Measurements from ENCODE around the gene SNX33.

SNX33 gene

GRCh38 chr15:75656813-75657212 lies 9.1 kb downstream of the SNX33 start:
- no peak for ATAC-seq
- TF ChIP-seq, protein P1, sequence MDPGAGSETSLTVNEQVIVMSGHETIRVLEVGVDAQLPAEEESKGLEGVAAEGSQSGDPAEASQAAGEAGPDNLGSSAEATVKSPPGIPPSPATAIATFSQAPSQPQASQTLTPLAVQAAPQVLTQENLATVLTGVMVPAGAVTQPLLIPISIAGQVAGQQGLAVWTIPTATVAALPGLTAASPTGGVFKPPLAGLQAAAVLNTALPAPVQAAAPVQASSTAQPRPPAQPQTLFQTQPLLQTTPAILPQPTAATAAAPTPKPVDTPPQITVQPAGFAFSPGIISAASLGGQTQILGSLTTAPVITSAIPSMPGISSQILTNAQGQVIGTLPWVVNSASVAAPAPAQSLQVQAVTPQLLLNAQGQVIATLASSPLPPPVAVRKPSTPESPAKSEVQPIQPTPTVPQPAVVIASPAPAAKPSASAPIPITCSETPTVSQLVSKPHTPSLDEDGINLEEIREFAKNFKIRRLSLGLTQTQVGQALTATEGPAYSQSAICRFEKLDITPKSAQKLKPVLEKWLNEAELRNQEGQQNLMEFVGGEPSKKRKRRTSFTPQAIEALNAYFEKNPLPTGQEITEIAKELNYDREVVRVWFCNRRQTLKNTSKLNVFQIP (CRISPR knock-in tag; IDR thresholded peaks at IDR 0.05; ENCODE audit: borderline replicate concordance, low read depth), result no peak
- TF ChIP-seq ZNF70 (CRISPR knock-in tag; IDR thresholded peaks at IDR 0.05) (no peak), ISL1 (CRISPR knock-in tag; IDR thresholded peaks at IDR 0.05) (no peak), ZNF8 (CRISPR knock-in tag; IDR thresholded peaks at IDR 0.05) (no peak), BACH2 (CRISPR knock-in tag; IDR thresholded peaks at IDR 0.05; ENCODE audit: borderline replicate concordance) (no peak), ZC3H10 (CRISPR knock-in tag; IDR thresholded peaks at IDR 0.05) (no peak), PPARA (CRISPR knock-in tag; IDR thresholded peaks at IDR 0.05; ENCODE audit: borderline replicate concordance) (no peak)

- TF ChIP-seq ZNF8 (CRISPR knock-in tag; IDR thresholded peaks at IDR 0.05) (no peak), ISL1 (CRISPR knock-in tag; IDR thresholded peaks at IDR 0.05) (no peak), ZFP3 (CRISPR knock-in tag; IDR thresholded peaks at IDR 0.05) (no peak), GLIS3 (CRISPR knock-in tag; IDR thresholded peaks at IDR 0.05) (no peak), CSDC2 (CRISPR knock-in tag; IDR thresholded peaks at IDR 0.05) (no peak), ZNF70 (CRISPR knock-in tag; IDR thresholded peaks at IDR 0.05) (no peak), RARB (CRISPR knock-in tag; IDR thresholded peaks at IDR 0.05) (no peak), OSR1 (CRISPR knock-in tag; IDR thresholded peaks at IDR 0.05) (no peak), PATZ1 (CRISPR knock-in tag; IDR thresholded peaks at IDR 0.05; ENCODE audit: borderline replicate concordance) (no peak), ZFP30 (CRISPR knock-in tag; IDR thresholded peaks at IDR 0.05) (no peak), TOX (CRISPR knock-in tag; IDR thresholded peaks at IDR 0.05; ENCODE audit: borderline replicate concordance) (no peak), ZC3H10 (CRISPR knock-in tag; IDR thresholded peaks at IDR 0.05) (no peak), PPARA (CRISPR knock-in tag; IDR thresholded peaks at IDR 0.05; ENCODE audit: borderline replicate concordance) (no peak)
- TF ChIP-seq, protein P2, sequence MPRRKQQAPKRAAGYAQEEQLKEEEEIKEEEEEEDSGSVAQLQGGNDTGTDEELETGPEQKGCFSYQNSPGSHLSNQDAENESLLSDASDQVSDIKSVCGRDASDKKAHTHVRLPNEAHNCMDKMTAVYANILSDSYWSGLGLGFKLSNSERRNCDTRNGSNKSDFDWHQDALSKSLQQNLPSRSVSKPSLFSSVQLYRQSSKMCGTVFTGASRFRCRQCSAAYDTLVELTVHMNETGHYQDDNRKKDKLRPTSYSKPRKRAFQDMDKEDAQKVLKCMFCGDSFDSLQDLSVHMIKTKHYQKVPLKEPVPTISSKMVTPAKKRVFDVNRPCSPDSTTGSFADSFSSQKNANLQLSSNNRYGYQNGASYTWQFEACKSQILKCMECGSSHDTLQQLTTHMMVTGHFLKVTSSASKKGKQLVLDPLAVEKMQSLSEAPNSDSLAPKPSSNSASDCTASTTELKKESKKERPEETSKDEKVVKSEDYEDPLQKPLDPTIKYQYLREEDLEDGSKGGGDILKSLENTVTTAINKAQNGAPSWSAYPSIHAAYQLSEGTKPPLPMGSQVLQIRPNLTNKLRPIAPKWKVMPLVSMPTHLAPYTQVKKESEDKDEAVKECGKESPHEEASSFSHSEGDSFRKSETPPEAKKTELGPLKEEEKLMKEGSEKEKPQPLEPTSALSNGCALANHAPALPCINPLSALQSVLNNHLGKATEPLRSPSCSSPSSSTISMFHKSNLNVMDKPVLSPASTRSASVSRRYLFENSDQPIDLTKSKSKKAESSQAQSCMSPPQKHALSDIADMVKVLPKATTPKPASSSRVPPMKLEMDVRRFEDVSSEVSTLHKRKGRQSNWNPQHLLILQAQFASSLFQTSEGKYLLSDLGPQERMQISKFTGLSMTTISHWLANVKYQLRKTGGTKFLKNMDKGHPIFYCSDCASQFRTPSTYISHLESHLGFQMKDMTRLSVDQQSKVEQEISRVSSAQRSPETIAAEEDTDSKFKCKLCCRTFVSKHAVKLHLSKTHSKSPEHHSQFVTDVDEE (CRISPR knock-in tag; IDR thresholded peaks at IDR 0.05), result no peak
- TF ChIP-seq, protein P1 (CRISPR knock-in tag; IDR thresholded peaks at IDR 0.05; ENCODE audit: borderline replicate concordance, low read depth), result no peak
- ATAC-seq, result no peak
These were observed 11.5 kb downstream of the SNX33 start for GRCh38 chr15:75659141-75659771.

- ATAC-seq, result no peak; the same call in 2 of the 3 replicates
- TF ChIP-seq GLIS3 (CRISPR knock-in tag; IDR thresholded peaks at IDR 0.05) (no peak), ESRRG (CRISPR knock-in tag; IDR thresholded peaks at IDR 0.05) (no peak), RARB (CRISPR knock-in tag; IDR thresholded peaks at IDR 0.05) (no peak), ARNTL (CRISPR knock-in tag; IDR thresholded peaks at IDR 0.05; ENCODE audit: borderline replicate concordance, low read depth) (no peak), TOX (CRISPR knock-in tag; IDR thresholded peaks at IDR 0.05; ENCODE audit: borderline replicate concordance) (no peak), ZC3H10 (CRISPR knock-in tag; IDR thresholded peaks at IDR 0.05) (no peak), BACH2 (CRISPR knock-in tag; IDR thresholded peaks at IDR 0.05; ENCODE audit: borderline replicate concordance) (no peak)
- TF ChIP-seq, protein P3, sequence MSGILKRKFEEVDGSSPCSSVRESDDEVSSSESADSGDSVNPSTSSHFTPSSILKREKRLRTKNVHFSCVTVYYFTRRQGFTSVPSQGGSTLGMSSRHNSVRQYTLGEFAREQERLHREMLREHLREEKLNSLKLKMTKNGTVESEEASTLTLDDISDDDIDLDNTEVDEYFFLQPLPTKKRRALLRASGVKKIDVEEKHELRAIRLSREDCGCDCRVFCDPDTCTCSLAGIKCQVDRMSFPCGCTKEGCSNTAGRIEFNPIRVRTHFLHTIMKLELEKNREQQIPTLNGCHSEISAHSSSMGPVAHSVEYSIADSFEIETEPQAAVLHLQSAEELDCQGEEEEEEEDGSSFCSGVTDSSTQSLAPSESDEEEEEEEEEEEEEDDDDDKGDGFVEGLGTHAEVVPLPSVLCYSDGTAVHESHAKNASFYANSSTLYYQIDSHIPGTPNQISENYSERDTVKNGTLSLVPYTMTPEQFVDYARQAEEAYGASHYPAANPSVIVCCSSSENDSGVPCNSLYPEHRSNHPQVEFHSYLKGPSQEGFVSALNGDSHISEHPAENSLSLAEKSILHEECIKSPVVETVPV (CRISPR knock-in tag; IDR thresholded peaks at IDR 0.05), result no peak
These were observed 12.4 kb downstream of the SNX33 start for GRCh38 chr15:75659928-75660645.

Measured in SK-N-SH treated with all-trans-retinoic acid at 6 μM for 48 hours (cell line).